A549 (cell line): Measurements from ENCODE around the gene SLC8A2. TPM values are rescaled to one million over a fixed set of nuclear protein-coding genes. Genes with fewer than 3 reads are reported as not detected.

Experiments used
- ATAC-seq, 2 experiments: fragments of 200-7000 bp in 1 of 2; fragments of >200 bp in 1 of 2; cut with Nextera tagmentation in 1 of 2; cut with Tn5 transposase in 1 of 2; 3 replicates each; pipeline versions ENCODE4 v1.8.0 to v1.9.1; 2018 to 2020; ENCODE audit warnings: mild to moderate bottlenecking in 1 of 2, moderate library complexity in 1 of 2
- CTCF ChIA-PET: fragments of 300-600 bp; sonication (Branson Sonifier 250); formaldehyde crosslinking; extraction: SDS; loops from one replicate; lab custom pipeline; 2021; ENCODE audit warnings: antibody characterized with exemption, inconsistent platforms; lab: Yijun Ruan, JAX
- POLR2A ChIA-PET: fragments of 350-600 bp; formaldehyde crosslinking; extraction: SDS; loops from one replicate; lab custom pipeline; 2021; ENCODE audit warnings: antibody characterized with exemption, inconsistent platforms; lab: Yijun Ruan, JAX
- DNase-seq, 2 experiments: peaks; one replicate each; pipeline versions ENCODE4 v3.0.0 to v3.0.0-alpha.2; 2011 to 2016; ENCODE audit warnings: low read depth in 1 of 2, low spot score in 1 of 2
- FAIRE-seq: peaks from 2 replicates; lab custom pipeline; 2011; peaks lifted over from hg19 to GRCh38; lab: Jason Lieb, UNC
- H3K27ac ChIP-seq, 2 experiments: fragments of >200 bp; sonication (Bioruptor Twin); formaldehyde crosslinking; 3 replicates each; pipeline ENCODE4 v1.5.1; 2016 to 2017
- H3K4me1 ChIP-seq: fragments of >200 bp; sonication (Bioruptor Twin); formaldehyde crosslinking; 3 replicates; pipeline ENCODE4 v1.6.1; 2016
- H3K4me2 ChIP-seq: fragments of >200 bp; sonication (Bioruptor Twin); formaldehyde crosslinking; 3 replicates; pipeline ENCODE4 v1.6.1; 2016
- H3K4me3 ChIP-seq: fragments of >200 bp; sonication (Bioruptor Twin); formaldehyde crosslinking; 3 replicates; pipeline ENCODE4 v1.5.1; 2016
- H3K9me3 ChIP-seq: fragments of >200 bp; sonication (Bioruptor Twin); formaldehyde crosslinking; 3 replicates; pipeline ENCODE4 v1.6.1; 2016
- ATOH8 ChIP-seq: fragments of 250-450 bp; sonication (Bioruptor Pico); IDR thresholded peaks from 2 replicates; pipeline ENCODE4 v1.5.0; 2020; ENCODE audit warnings: low read depth, mild to moderate bottlenecking, moderate library complexity
- BHLHE40 ChIP-seq: IDR thresholded peaks from 2 replicates; pipeline ENCODE4 v1.6.1; 2012; ENCODE audit warnings: low read depth, low read length, inconsistent platforms
- CBX8 ChIP-seq: fragments of 200-600 bp; sonication (generic); IDR thresholded peaks from 2 replicates; pipeline ENCODE4 v1.6.1; 2016
- CEBPB ChIP-seq, 2 experiments: fragments of >200 bp in 1 of 2; sonication (Bioruptor Twin) in 1 of 2; formaldehyde crosslinking in 1 of 2; IDR thresholded peaks; 2 replicates each; pipeline ENCODE4 v1.6.1; 2012 to 2016
- CTCF ChIP-seq: fragments of >200 bp; sonication (Bioruptor Twin); formaldehyde crosslinking; IDR thresholded peaks from 3 replicates; pipeline ENCODE4 v1.5.1; 2016
- E2F6 ChIP-seq: IDR thresholded peaks from 2 replicates; pipeline ENCODE4 v1.6.1; 2012; ENCODE audit warnings: low read depth, borderline replicate concordance
- EHF ChIP-seq: fragments of 250-450 bp; sonication (Bioruptor Pico); IDR thresholded peaks from 2 replicates; pipeline ENCODE4 v1.5.0; 2020; ENCODE audit warnings: mild to moderate bottlenecking
- EHMT2 ChIP-seq: fragments of 200-600 bp; sonication (generic); IDR thresholded peaks from 2 replicates; pipeline ENCODE4 v1.6.1; 2016; ENCODE audit warnings: antibody characterized with exemption, low read depth, mild to moderate bottlenecking, moderate library complexity
- ESRRA ChIP-seq: fragments of 150-350 bp; IDR thresholded peaks from 2 replicates; pipeline ENCODE4 v1.6.1; 2014; ENCODE audit warnings: mild to moderate bottlenecking, low read length, borderline replicate concordance
- FOXS1 ChIP-seq: fragments of 250-450 bp; sonication (Bioruptor Pico); IDR thresholded peaks from 2 replicates; pipeline ENCODE4 v1.5.0; 2020; ENCODE audit warnings: mild to moderate bottlenecking, moderate library complexity
- HDAC2 ChIP-seq: fragments of 200-600 bp; sonication (generic); IDR thresholded peaks from 2 replicates; pipeline ENCODE4 v1.6.1; 2016
- HOXB13 ChIP-seq: fragments of 250-450 bp; sonication (Bioruptor Pico); IDR thresholded peaks from 2 replicates; pipeline ENCODE4 v1.5.0; 2020; ENCODE audit warnings: low read depth, mild to moderate bottlenecking, moderate library complexity
- JUNB ChIP-seq: fragments of >200 bp; sonication (Bioruptor Twin); formaldehyde crosslinking; IDR thresholded peaks from 2 replicates; pipeline ENCODE4 v1.6.1; 2016
- KDM5A ChIP-seq: fragments of 200-600 bp; sonication (generic); IDR thresholded peaks from 2 replicates; pipeline ENCODE4 v1.6.1; 2016; ENCODE audit warnings: antibody characterized with exemption, mild to moderate bottlenecking
- MAFK ChIP-seq: fragments of 450-650 bp; IDR thresholded peaks from 2 replicates; pipeline ENCODE4 v1.6.1; 2014; ENCODE audit not compliant: partially characterized antibody
- NPAS2 ChIP-seq: fragments of 250-450 bp; sonication (Bioruptor Pico); IDR thresholded peaks from 2 replicates; pipeline ENCODE4 v1.8.0; 2022; ENCODE audit warnings: mild to moderate bottlenecking, moderate library complexity, borderline replicate concordance
- PBX3 ChIP-seq: IDR thresholded peaks from 2 replicates; pipeline ENCODE4 v1.6.1; 2012
- RCOR1 ChIP-seq: fragments of 150-350 bp; IDR thresholded peaks from 2 replicates; pipeline ENCODE4 v1.6.1; 2014; ENCODE audit warnings: antibody characterized with exemption, low read length, low read depth
- RFX5 ChIP-seq: fragments of 450-650 bp; IDR thresholded peaks from 2 replicates; pipeline ENCODE4 v1.7.1; 2014; ENCODE audit warnings: antibody characterized with exemption, mild to moderate bottlenecking, moderate library complexity
- RNF2 ChIP-seq: fragments of 200-600 bp; sonication (generic); IDR thresholded peaks from 2 replicates; pipeline ENCODE4 v1.6.1; 2016; ENCODE audit warnings: low read depth, mild to moderate bottlenecking, antibody characterized with exemption, moderate library complexity, borderline replicate concordance
- SREBF2 ChIP-seq: fragments of 450-650 bp; IDR thresholded peaks from 2 replicates; pipeline ENCODE4 v1.6.1; 2014; ENCODE audit warnings: mild to moderate bottlenecking, moderate library complexity
- TFCP2L1 ChIP-seq: fragments of 250-450 bp; sonication (Bioruptor Pico); IDR thresholded peaks from 2 replicates; pipeline ENCODE4 v1.5.0; 2021; ENCODE audit warnings: mild to moderate bottlenecking
- USF2 ChIP-seq: fragments of 450-650 bp; IDR thresholded peaks from 2 replicates; pipeline ENCODE4 v1.6.1; 2014; ENCODE audit warnings: antibody characterized with exemption
- ZNF302 ChIP-seq: fragments of 250-450 bp; sonication (Bioruptor Pico); IDR thresholded peaks from 2 replicates; pipeline ENCODE4 v1.9.0; 2021; ENCODE audit warnings: inconsistent platforms, mild to moderate bottlenecking, moderate library complexity
- WGBS: methylation state at CpG from one replicate; pipeline ENCODE4 v1.1.6; 2017; ENCODE audit errors: missing lambda C conversion rate; 5-methylcytosine and 5-hydroxymethylcytosine counted together
- polyA plus RNA-seq, 4 experiments: library from polyadenylated mRNA; depleted of rRNA in 3 of 4; stranded (reverse); fragments of >200 nt; fragmentation: RNase III in 1 of 4; extraction: RNeasy Plus Mini Kit Qiagen cat#74134 plus additional on column Dnase treatment in 1 of 4; gene quantifications; 2 replicates in 3 of 4; 3 replicates in 1 of 4; pipeline ENCODE4 v1.2.3, GENCODE V29; 2011 to 2017
- TF ChIP-seq, protein P1 (sequence below): IDR thresholded peaks from 2 replicates; pipeline ENCODE4 v1.6.1; 2012

The SLC8A2 gene
- polyA plus RNA-seq, 2 of the 4 experiments (the other 2 are of a cell fraction): 0.15 to 0.35 TPM

- Histone ChIP-seq H3K27ac (no peak overlapping the region), H3K4me1 (peaks cover 11% of the 10 kb centered on the region; the same call in 2 of the 3 replicates), H3K9me3 (no peaks in the 10 kb centered on the region), H3K4me3 (no peak overlapping the region), H3K4me2 (no peak overlapping the region)
- WGBS: 66% methylated on average over 9 of the region's 9 CpGs
- POLR2A ChIA-PET: interaction anchor here (0.7 kb wide), 1 partner anchor 8 kb away, joined by 3 read pairs; no protein-coding TSS in a partner anchor
- TF ChIP-seq RCOR1: no peak
- no peak for TF ChIP-seq MAFK
- no peak for TF ChIP-seq HOXB13 (CRISPR knock-in tag)
- FAIRE-seq: no peak
- CTCF ChIA-PET: interaction anchor here (0.9 to 8.6 kb wide), 9 partner anchors 8 to 231 kb away, joined by 3 to 58 read pairs (median 5); partner anchors contain the start of genes KPTN and NAPA
- no peak for ATAC-seq
- no peak for DNase-seq
Measured at GRCh38 chr19:47475465-47475864, 3.8 kb upstream of the SLC8A2 start.

- no peak overlapping the region for H3K4me3 ChIP-seq
- CTCF ChIA-PET: interaction anchor here (0.7 to 8.6 kb wide), 5 partner anchors 10 to 240 kb away, joined by 3 to 58 read pairs (median 4); partner anchors contain the start of gene KPTN
- H3K27ac ChIP-seq: no peak overlapping the region
- no peak for DNase-seq
- no peak for ATAC-seq
- no peak for TF ChIP-seq CEBPB (IDR thresholded peaks at IDR 0.05)
- no peak for TF ChIP-seq E2F6
- TF ChIP-seq HDAC2: no peak
- TF ChIP-seq ZNF302 (CRISPR knock-in tag): no peak
- no peak for TF ChIP-seq ATOH8
- no peak for TF ChIP-seq USF2
- no peak for TF ChIP-seq JUNB
- no peak for TF ChIP-seq CTCF
- no peak for TF ChIP-seq CBX8
- TF ChIP-seq PBX3: no peak
- TF ChIP-seq RNF2: no peak
- TF ChIP-seq EHF: no peak
- no peak for TF ChIP-seq NPAS2 (CRISPR knock-in tag)
- no peak for FAIRE-seq
- H3K4me2 ChIP-seq: no peak overlapping the region
- WGBS: 88% methylated on average over 8 of the region's 10 CpGs
- POLR2A ChIA-PET: interaction anchor here (0.6 kb wide), 1 partner anchor 11 kb away, joined by 4 read pairs; no protein-coding TSS in a partner anchor
- H3K9me3 ChIP-seq: no peaks in the 10 kb centered on the region
- H3K4me1 ChIP-seq: peaks cover 19% of the 10 kb centered on the region; the same call in 2 of the 3 replicates
Measured at GRCh38 chr19:47473336-47473735, 1.6 kb upstream of the SLC8A2 start.

GRCh38 chr19:47471381-47471732 lies 336 bp downstream of the SLC8A2 start:
- WGBS: 4% methylated on average over 6 of the region's 16 CpGs
- POLR2A ChIA-PET: no interaction called here
- Histone ChIP-seq H3K27ac (peak overlapping the region in 1 of 2 experiments; percentile 69; a peak in 2 of 6 replicates), H3K4me3 (peak overlapping the region; percentile 41), H3K4me2 (peak overlapping the region; percentile 97), H3K4me1 (peaks cover 19% of the 10 kb centered on the region; the same call in 2 of the 3 replicates), H3K9me3 (no peaks in the 10 kb centered on the region)
- CTCF ChIA-PET: interaction anchor here (4.3 to 8.6 kb wide), 2 partner anchors 12 to 34 kb away, joined by 31 to 58 read pairs; partner anchors contain the start of gene KPTN
- FAIRE-seq (no peak), DNase-seq (no peak), ATAC-seq (peak in 1 of 2 experiments; percentile 4; a peak in 2 of 6 replicates)
- TF ChIP-seq KDM5A: no peak
- no peak for TF ChIP-seq SREBF2
- no peak for TF ChIP-seq EHMT2
- TF ChIP-seq TFCP2L1 (CRISPR knock-in tag): no peak
- no peak for TF ChIP-seq HOXB13 (CRISPR knock-in tag)
- no peak for TF ChIP-seq BHLHE40
- TF ChIP-seq MAFK: no peak
- no peak for TF ChIP-seq CEBPB (IDR thresholded peaks at IDR 0.05)
- no peak for TF ChIP-seq RFX5
- no peak for TF ChIP-seq PBX3
- no peak for TF ChIP-seq NPAS2 (CRISPR knock-in tag)
- no peak for TF ChIP-seq FOXS1 (CRISPR knock-in tag)
- no peak for TF ChIP-seq EHF
- TF ChIP-seq ESRRA: no peak
- TF ChIP-seq, protein P1, sequence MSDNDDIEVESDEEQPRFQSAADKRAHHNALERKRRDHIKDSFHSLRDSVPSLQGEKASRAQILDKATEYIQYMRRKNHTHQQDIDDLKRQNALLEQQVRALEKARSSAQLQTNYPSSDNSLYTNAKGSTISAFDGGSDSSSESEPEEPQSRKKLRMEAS: no peak
